DOHH2 (cell line): ENCODE measurements around the gene TMEM218.

ENCODE experiments used
- H3F3A ChIP-seq: fragments of 200-600 bp; sonication (generic), shearing (Covaris generic); 2 replicates; pipeline ENCODE4 v1.6.0; 2016; ENCODE audit warnings: antibody characterized with exemption, mild to moderate bottlenecking; ENCODE audit not compliant: control insufficient read depth, insufficient read depth
- H3K27ac ChIP-seq: fragments of 200-600 bp; sonication (generic); 2 replicates; pipeline ENCODE4 v1.5.1; 2014; ENCODE audit warnings: low read depth, mild to moderate bottlenecking, low read length, moderate library complexity
- H3K27me3 ChIP-seq: fragments of 200-600 bp; sonication (generic); 2 replicates; pipeline ENCODE4 v1.6.1; 2014; ENCODE audit warnings: mild to moderate bottlenecking, low read length, mixed read lengths; ENCODE audit not compliant: control insufficient read depth
- H3K36me3 ChIP-seq: fragments of 200-600 bp; sonication (generic); 2 replicates; pipeline ENCODE4 v1.6.1; 2014; ENCODE audit warnings: mild to moderate bottlenecking, low read length, moderate library complexity, mixed read lengths; ENCODE audit not compliant: control insufficient read depth
- H3K4me1 ChIP-seq: fragments of 200-600 bp; sonication (generic); 2 replicates; pipeline ENCODE4 v1.6.1; 2014; ENCODE audit warnings: mild to moderate bottlenecking, low read length, mixed read lengths; ENCODE audit not compliant: control insufficient read depth
- H3K4me2 ChIP-seq: fragments of 200-600 bp; sonication (generic); 2 replicates; pipeline ENCODE4 v1.6.0; 2014; ENCODE audit warnings: mild to moderate bottlenecking, low read length, moderate library complexity
- H3K4me3 ChIP-seq: fragments of 200-600 bp; sonication (generic); 2 replicates; pipeline ENCODE4 v1.5.1; 2014; ENCODE audit warnings: mild to moderate bottlenecking, low read length, mixed read lengths
- H3K79me2 ChIP-seq: fragments of 200-600 bp; sonication (generic); 2 replicates; pipeline ENCODE4 v1.6.1; 2014; ENCODE audit warnings: mild to moderate bottlenecking, low read length, mixed read lengths; ENCODE audit not compliant: control insufficient read depth
- H3K9me2 ChIP-seq: fragments of 200-600 bp; sonication (generic); replicated peaks from 2 replicates; pipeline ENCODE4 v1.6.1; 2014; ENCODE audit warnings: mild to moderate bottlenecking, low read length, mixed read lengths; ENCODE audit not compliant: control insufficient read depth
- H3K9me3 ChIP-seq: fragments of 200-600 bp; sonication (generic); 2 replicates; pipeline ENCODE4 v1.6.1; 2014; ENCODE audit warnings: antibody characterized with exemption, low read length, mixed read lengths; ENCODE audit not compliant: control insufficient read depth, insufficient read depth
- H4K20me1 ChIP-seq: fragments of 200-600 bp; sonication (generic); 2 replicates; pipeline ENCODE4 v1.6.0; 2014; ENCODE audit warnings: low read depth, mild to moderate bottlenecking, antibody characterized with exemption, low read length, moderate library complexity; ENCODE audit not compliant: control insufficient read depth, insufficient read depth
- CTCF ChIP-seq: fragments of 200-600 bp; sonication (generic); IDR thresholded peaks from one replicate; pipeline ENCODE4 v1.5.1; 2014; ENCODE audit warnings: antibody characterized with exemption, mild to moderate bottlenecking, low read depth, low read length; ENCODE audit not compliant: poor library complexity, severe bottlenecking
- EZH2phosphoT487 ChIP-seq: fragments of 200-600 bp; sonication (generic); IDR thresholded peaks from 2 replicates; pipeline ENCODE4 v1.6.1; 2017; ENCODE audit warnings: borderline replicate concordance, mild to moderate bottlenecking, antibody characterized with exemption, low read length, moderate library complexity, mixed read lengths

Gene TMEM218

GRCh38 chr11:125148011-125148410, 36.6 kb upstream of the TMEM218 start:
- Histone ChIP-seq H3K4me2 (no peak overlapping the region), H3K9me2 (no peaks in the 10 kb centered on the region), H3K4me3 (no peak overlapping the region), H4K20me1 (no peaks in the 10 kb centered on the region), H3K79me2 (no peaks in the 10 kb centered on the region), H3K36me3 (no peaks in the 10 kb centered on the region), H3K4me1 (no peaks in the 10 kb centered on the region), H3K27me3 (peaks cover 10% of the 10 kb centered on the region), H3K27ac (no peak overlapping the region), H3K9me3 (no peaks in the 10 kb centered on the region), H3F3A (no peaks in the 10 kb centered on the region)
- TF ChIP-seq EZH2phosphoT487 (no peak), CTCF (no peak)

- Histone ChIP-seq H3K4me1 (no peaks in the 10 kb centered on the region), H3K27ac (no peak overlapping the region), H3K79me2 (no peaks in the 10 kb centered on the region), H4K20me1 (no peaks in the 10 kb centered on the region), H3K27me3 (peaks cover 10% of the 10 kb centered on the region), H3K36me3 (no peaks in the 10 kb centered on the region), H3K4me2 (no peak overlapping the region), H3F3A (no peaks in the 10 kb centered on the region), H3K9me3 (no peaks in the 10 kb centered on the region), H3K9me2 (no peaks in the 10 kb centered on the region), H3K4me3 (no peak overlapping the region)
- no peak for TF ChIP-seq CTCF
- TF ChIP-seq EZH2phosphoT487: no peak
These were observed 35.9 kb upstream of the TMEM218 start for GRCh38 chr11:125147280-125147679.

GRCh38 chr11:125146232-125146631, 34.8 kb upstream of the TMEM218 start:
- H3K4me3 ChIP-seq: no peak overlapping the region
- TF ChIP-seq CTCF (no peak), EZH2phosphoT487 (no peak)
- no peaks in the 10 kb centered on the region for H3F3A ChIP-seq
- no peaks in the 10 kb centered on the region for H3K9me3 ChIP-seq
- H3K9me2 ChIP-seq: no peaks in the 10 kb centered on the region
- H3K4me2 ChIP-seq: no peak overlapping the region
- H4K20me1 ChIP-seq: no peaks in the 10 kb centered on the region
- no peak overlapping the region for H3K27ac ChIP-seq
- peaks cover 7% of the 10 kb centered on the region for H3K4me1 ChIP-seq
- peaks cover 7% of the 10 kb centered on the region for H3K27me3 ChIP-seq
- no peaks in the 10 kb centered on the region for H3K79me2 ChIP-seq
- H3K36me3 ChIP-seq: no peaks in the 10 kb centered on the region
